Thoracic aorta (tissue), 2 donors: ENCODE data around the gene STAT4. TPM values are rescaled to one million over a fixed set of nuclear protein-coding genes. Genes with fewer than 3 reads are reported as not detected.

Experiments used
- ATAC-seq: fragments of 150-250 bp; one replicate; pipeline ENCODE4 v1.8.0; 2017; ENCODE audit warnings: low read depth; ENCODE audit not compliant: insufficient number of reproducible peaks, low FRiP score
- DNase-seq: peaks from one replicate; pipeline ENCODE4 v3.0.0-alpha.2; 2020; ENCODE audit warnings: low spot score
- H3K27ac ChIP-seq, 2 donors: fragments of 200-600 bp; sonication (generic); 1 replicate in 1 of 2; 2 replicates in 1 of 2; pipeline ENCODE4 v1.5.1; 2016; ENCODE audit warnings: mild to moderate bottlenecking in 2 of 2, moderate library complexity in 2 of 2
- H3K27me3 ChIP-seq: fragments of 200-600 bp; sonication (generic); replicated peaks from 2 replicates; pipeline ENCODE4 v1.6.0; 2016; ENCODE audit warnings: mild to moderate bottlenecking; ENCODE audit not compliant: insufficient read depth
- H3K36me3 ChIP-seq: fragments of 200-600 bp; sonication (generic); one replicate; pipeline ENCODE4 v1.5.1; 2016
- H3K4me1 ChIP-seq, 2 donors: fragments of 200-600 bp; sonication (generic); 1 replicate in 1 of 2; 2 replicates in 1 of 2; pipeline versions ENCODE4 v1.5.1 to v1.6.0; 2016; ENCODE audit warnings: low read depth in 2 of 2, mild to moderate bottlenecking in 1 of 2; ENCODE audit not compliant: control insufficient read depth in 1 of 2
- H3K4me3 ChIP-seq: fragments of 200-600 bp; sonication (generic); 2 replicates; pipeline ENCODE4 v1.5.1; 2016; ENCODE audit warnings: mild to moderate bottlenecking
- H3K9me3 ChIP-seq: fragments of 200-600 bp; sonication (generic); 2 replicates; pipeline ENCODE4 v1.5.1; 2016
- total RNA-seq, 2 donors: library from RNA; depleted of rRNA; stranded (reverse); fragments of >200 nt; gene quantifications; one replicate each; pipeline versions ENCODE4 v1.1.0 to v1.2.3, GENCODE V29; 2016
- TF ChIP-seq, protein P1 (sequence below): fragments of 200-600 bp; sonication (generic); IDR thresholded peaks from one replicate; pipeline ENCODE4 v1.5.1; 2019; ENCODE audit warnings: antibody characterized with exemption

STAT4 gene
- total RNA-seq, 2 donors from 2014 or later: 2.7 to 6.6 TPM

DNA sequence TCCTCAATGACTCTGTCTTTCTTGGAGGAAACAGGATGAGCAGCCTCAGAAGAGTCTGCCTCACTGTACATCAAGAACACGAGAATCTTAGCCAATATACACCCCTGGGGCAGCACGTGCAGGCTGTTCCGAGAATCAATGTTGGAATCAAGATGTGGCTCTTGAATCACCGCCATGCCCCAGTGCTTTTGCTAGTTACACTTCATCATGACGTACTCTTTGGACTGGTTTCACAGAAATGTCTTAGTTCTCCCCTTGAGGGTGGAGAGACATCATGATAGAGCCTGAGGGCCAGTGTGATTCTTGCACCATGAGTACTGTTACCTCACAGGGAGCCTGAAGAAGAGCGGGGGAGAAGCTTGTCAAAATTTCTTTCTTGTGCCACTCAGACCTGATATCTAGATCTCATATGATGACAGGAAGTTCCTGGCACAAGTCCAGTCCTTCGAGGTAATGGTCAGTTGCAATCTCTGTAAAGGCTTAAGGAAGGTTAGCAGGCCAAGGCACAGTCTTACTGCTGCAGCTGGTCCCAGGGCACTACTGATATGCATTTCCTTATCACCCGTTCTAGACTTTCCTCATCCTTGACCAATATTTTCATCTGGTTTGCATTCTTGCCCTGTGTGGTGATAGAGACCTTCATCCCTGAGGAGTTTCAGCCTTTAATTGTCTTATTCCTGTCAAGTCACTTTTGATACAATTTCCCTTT, 28.2 kb upstream of the STAT4 start:
- H3K27me3 ChIP-seq: no peaks in the 10 kb centered on the region
- no peaks in the 10 kb centered on the region for H3K9me3 ChIP-seq
- H3K36me3 ChIP-seq: no peaks in the 10 kb centered on the region
- TF ChIP-seq, protein P1, sequence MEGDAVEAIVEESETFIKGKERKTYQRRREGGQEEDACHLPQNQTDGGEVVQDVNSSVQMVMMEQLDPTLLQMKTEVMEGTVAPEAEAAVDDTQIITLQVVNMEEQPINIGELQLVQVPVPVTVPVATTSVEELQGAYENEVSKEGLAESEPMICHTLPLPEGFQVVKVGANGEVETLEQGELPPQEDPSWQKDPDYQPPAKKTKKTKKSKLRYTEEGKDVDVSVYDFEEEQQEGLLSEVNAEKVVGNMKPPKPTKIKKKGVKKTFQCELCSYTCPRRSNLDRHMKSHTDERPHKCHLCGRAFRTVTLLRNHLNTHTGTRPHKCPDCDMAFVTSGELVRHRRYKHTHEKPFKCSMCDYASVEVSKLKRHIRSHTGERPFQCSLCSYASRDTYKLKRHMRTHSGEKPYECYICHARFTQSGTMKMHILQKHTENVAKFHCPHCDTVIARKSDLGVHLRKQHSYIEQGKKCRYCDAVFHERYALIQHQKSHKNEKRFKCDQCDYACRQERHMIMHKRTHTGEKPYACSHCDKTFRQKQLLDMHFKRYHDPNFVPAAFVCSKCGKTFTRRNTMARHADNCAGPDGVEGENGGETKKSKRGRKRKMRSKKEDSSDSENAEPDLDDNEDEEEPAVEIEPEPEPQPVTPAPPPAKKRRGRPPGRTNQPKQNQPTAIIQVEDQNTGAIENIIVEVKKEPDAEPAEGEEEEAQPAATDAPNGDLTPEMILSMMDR: no peak
- no peak overlapping the region for H3K27ac ChIP-seq
- peaks cover 4 to 31% of the 10 kb centered on the region in 2 donors for H3K4me1 ChIP-seq
- no peak overlapping the region for H3K4me3 ChIP-seq
- ATAC-seq (no peak), DNase-seq (peak; percentile 11)

DNA sequence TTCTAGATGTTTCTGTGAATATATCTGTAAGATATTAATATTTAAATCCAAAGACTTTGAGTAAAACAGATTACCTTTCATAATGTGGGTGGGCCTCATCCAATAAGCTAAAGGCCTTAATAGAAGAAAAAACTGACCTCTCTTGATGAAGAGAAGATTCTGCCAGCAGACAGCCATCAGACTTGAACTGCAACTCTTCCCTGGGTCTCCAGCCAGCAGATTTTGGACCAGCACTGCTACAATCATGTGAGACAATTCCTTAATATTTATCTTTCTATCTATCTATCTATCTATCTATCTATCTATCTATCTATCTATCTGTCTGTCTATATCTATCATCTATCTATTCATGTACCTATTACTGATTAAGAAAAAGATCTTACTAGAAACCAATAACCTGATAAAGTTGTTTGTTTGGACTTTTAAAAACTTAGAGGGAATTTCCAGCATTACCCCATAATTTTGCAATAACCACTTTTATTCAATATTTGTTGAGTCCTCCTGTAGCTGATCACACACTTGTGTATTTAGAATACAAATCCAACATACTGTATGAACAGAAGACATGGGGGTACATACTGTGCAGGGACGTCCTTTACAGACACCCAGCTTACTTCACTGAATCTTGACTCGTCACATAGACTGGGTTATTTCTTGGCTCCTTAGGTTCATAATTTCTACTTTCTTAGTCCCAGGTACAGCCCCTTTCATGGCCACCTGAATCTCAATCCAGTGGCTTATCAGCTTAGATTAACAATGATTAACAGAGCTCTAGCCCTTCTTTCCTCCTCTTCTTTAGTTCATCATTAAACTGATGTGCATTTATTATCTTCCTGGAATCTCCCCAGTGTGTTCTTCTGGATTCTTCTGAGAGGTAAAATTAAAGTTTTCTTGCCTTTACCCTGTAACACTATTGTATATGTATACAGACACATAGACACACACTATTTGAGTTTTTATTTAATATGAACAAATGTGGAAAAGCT, 27.2 kb upstream of the STAT4 start:
- no peaks in the 10 kb centered on the region for H3K9me3 ChIP-seq
- no peak overlapping the region for H3K4me3 ChIP-seq
- H3K27me3 ChIP-seq: no peaks in the 10 kb centered on the region
- peaks cover 4 to 27% of the 10 kb centered on the region in 2 donors for H3K4me1 ChIP-seq
- no peaks in the 10 kb centered on the region for H3K36me3 ChIP-seq
- TF ChIP-seq, protein P1: no peak
- ATAC-seq (no peak), DNase-seq (no peak)
- H3K27ac ChIP-seq: no peak overlapping the region

DNA sequence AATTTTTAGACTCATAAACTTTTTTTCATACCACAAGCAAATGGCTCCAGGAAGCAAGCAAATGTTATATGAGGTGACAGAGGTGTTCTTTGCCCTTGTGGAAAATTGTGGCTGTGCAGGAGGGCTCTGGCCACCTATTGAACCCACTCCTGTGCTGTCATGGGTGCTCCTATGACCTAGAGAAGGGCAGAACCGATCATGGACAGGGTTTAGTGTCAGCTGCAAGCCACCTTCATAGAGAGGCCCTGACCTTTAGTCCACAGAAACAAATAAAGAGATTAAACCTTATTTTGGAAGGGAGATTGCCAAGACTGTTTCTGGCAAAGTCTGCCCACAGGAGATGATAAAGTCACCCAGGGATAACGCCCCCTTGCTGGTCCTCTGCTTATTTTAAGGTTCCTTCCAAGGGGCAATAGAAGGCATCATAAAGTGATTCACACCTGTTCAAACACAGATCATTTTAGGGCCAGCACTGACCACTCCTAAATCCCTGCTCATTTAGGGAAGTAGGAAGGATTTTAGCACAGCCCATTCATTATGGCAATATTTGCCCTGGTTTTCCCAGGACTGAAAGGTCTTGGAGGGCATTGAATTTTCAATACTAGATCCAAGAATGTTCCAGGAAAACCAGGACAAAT, 26.1 kb upstream of the STAT4 start:
- TF ChIP-seq, protein P1: no peak
- no peaks in the 10 kb centered on the region for H3K36me3 ChIP-seq
- DNase-seq: no peak
- no peak overlapping the region for H3K27ac ChIP-seq
- no peaks in the 10 kb centered on the region for H3K27me3 ChIP-seq
- H3K4me3 ChIP-seq: no peak overlapping the region
- no peaks in the 10 kb centered on the region for H3K9me3 ChIP-seq
- H3K4me1 ChIP-seq: peaks cover 5 to 33% of the 10 kb centered on the region in 2 donors
- no peak for ATAC-seq

DNA sequence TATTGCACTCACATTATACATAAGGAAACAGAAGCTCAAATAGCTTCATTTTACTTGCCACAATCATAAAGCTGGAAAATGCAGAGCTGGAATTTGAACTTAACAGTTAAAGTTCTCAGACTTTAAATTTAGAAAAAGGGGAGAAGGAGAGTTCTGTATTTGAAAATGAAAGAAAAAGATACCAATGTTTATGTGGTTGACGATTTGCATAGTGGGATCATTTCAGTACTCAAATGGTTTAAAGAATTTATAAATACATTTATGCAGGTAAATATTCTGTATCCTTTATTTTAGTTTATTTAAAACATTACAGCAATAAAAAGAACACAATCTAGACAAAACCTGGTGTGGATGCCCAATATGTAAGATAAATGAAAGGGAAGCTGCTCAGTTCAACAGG, 25.5 kb upstream of the STAT4 start:
- no peak for ATAC-seq
- H3K9me3 ChIP-seq: no peaks in the 10 kb centered on the region
- H3K27ac ChIP-seq: no peak overlapping the region
- no peak overlapping the region for H3K4me3 ChIP-seq
- no peaks in the 10 kb centered on the region for H3K36me3 ChIP-seq
- DNase-seq: no peak
- no peaks in the 10 kb centered on the region for H3K27me3 ChIP-seq
- TF ChIP-seq, protein P1: no peak
- H3K4me1 ChIP-seq: peaks cover 9 to 38% of the 10 kb centered on the region in 2 donors

DNA sequence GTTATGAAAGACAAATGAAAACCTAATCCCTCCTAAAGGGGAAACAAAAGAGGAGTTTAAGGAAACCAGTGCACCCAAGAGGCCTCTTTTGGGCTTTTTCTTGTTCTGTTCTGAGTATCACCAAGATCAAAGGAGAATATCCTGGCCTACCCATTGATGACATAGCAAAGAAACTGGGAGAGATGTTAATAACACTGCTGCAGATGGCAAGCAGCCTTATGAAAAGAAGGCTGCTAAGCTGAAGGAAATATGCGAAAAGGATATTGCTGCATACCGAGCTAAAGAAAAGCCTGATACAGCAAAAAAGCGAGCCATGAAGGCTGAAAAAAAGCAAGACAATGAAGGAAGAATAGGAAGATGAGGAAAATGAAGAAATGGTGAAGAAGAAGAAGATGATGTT, 23.6 kb upstream of the STAT4 start:
- DNase-seq (no peak), ATAC-seq (no peak)
- peaks cover 9 to 30% of the 10 kb centered on the region in 2 donors for H3K4me1 ChIP-seq
- H3K4me3 ChIP-seq: no peak overlapping the region
- TF ChIP-seq, protein P1: no peak
- no peaks in the 10 kb centered on the region for H3K27me3 ChIP-seq
- H3K9me3 ChIP-seq: no peaks in the 10 kb centered on the region
- no peak overlapping the region for H3K27ac ChIP-seq
- H3K36me3 ChIP-seq: no peaks in the 10 kb centered on the region
